ENCODE measurements around the gene GHRH.

GHRH gene

GRCh38 chr20:37202267-37202943 is 59.2 kb downstream of the GHRH start:
- DNase-seq: peak; percentile 13 to 38

- no peak for DNase-seq
Observed at GRCh38 chr20:37201827-37202162, 59.8 kb downstream of the GHRH start.
